GM23248 (cell line): ENCODE results near the gene TMEM50B.

Experiments
- EZH2 ChIP-seq: fragments of 200-600 bp; sonication (generic); IDR thresholded peaks from 2 replicates; pipeline ENCODE4 v1.6.1; 2018; ENCODE audit warnings: antibody characterized with exemption, mild to moderate bottlenecking; ENCODE audit not compliant: insufficient read depth, poor library complexity, severe bottlenecking
- EZH2phosphoT487 ChIP-seq: fragments of 200-600 bp; sonication (generic); IDR thresholded peaks from 2 replicates; pipeline ENCODE4 v1.6.1; 2018; ENCODE audit warnings: antibody characterized with exemption, moderate library complexity, mild to moderate bottlenecking, low read depth; ENCODE audit not compliant: insufficient read depth

DNA sequence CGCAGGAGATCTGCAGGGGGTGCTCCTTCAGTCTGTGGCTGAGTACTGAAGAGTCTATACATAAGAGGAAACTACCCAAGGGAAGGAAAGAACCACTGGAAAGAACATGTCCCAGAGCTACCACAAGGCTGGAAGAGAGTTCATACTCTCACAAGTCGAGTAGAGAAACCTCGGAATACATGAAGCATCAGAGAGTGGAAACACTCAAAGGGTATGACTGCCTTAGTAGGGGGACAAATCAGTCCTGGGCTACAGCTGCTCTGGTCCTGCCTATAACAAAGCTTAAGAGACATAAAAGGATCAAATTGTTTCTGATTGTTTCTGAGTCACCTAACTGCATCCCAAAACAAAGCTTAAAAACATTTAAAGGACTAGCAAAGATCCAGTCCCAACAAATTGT lies 27.4 kb downstream of the TMEM50B start:
- TF ChIP-seq EZH2, result no peak
- TF ChIP-seq EZH2phosphoT487, result no peak
